ENCODE data around the gene DLG4. TPM values are rescaled to one million over a fixed set of nuclear protein-coding genes. Genes with fewer than 3 reads are reported as not detected.

The DLG4 gene
- total RNA-seq, 1 experiment from 2014 or later = 2.0 TPM

- Mint-ChIP-seq H3K36me3 (ENCODE audit: insufficient read depth, unreplicated experiment) (peaks cover 63% of the 10 kb centered on the region), H3K9me3 (ENCODE audit: low read depth, unreplicated experiment) (no peaks in the 10 kb centered on the region), H3K4me1 (ENCODE audit: low read depth, unreplicated experiment) (peaks cover 38% of the 10 kb centered on the region), H3K27ac (ENCODE audit: unreplicated experiment) (no peak overlapping the region), H3K27me3 (ENCODE audit: unreplicated experiment) (no peaks in the 10 kb centered on the region), H3K4me3 (ENCODE audit: low read depth, unreplicated experiment) (peak overlapping the region; percentile 82)
- TSS peak; percentile 20 for BruUV-seq (replicated peaks)
- TF ChIP-seq CTCF (IDR thresholded peaks at IDR 0.05; ENCODE audit: unreplicated experiment) = no peak
- DNase-seq = no peak
- CTCF ChIA-PET = interaction anchor here (0.8 kb wide), 1 partner anchor 1691 kb away, joined by 3 read pairs; no protein-coding TSS in a partner anchor
- intact Hi-C loops (cut with micrococcal nuclease; ENCODE audit: unreplicated experiment) = no loop called here
Measured at GRCh38 chr17:7232114-7232513, 12.5 kb upstream of the DLG4 start.

- no TSS peak for BruUV-seq (replicated peaks)
- TF ChIP-seq CTCF (IDR thresholded peaks at IDR 0.05; ENCODE audit: unreplicated experiment) = no peak
- intact Hi-C loops (cut with micrococcal nuclease; ENCODE audit: unreplicated experiment) = no loop called here
- Mint-ChIP-seq H3K27ac (ENCODE audit: unreplicated experiment) (peak overlapping the region; percentile 29), H3K4me1 (ENCODE audit: low read depth, unreplicated experiment) (peaks cover 17% of the 10 kb centered on the region), H3K36me3 (ENCODE audit: insufficient read depth, unreplicated experiment) (peaks cover 55% of the 10 kb centered on the region), H3K4me3 (ENCODE audit: low read depth, unreplicated experiment) (no peak overlapping the region), H3K27me3 (ENCODE audit: unreplicated experiment) (no peaks in the 10 kb centered on the region), H3K9me3 (ENCODE audit: low read depth, unreplicated experiment) (no peaks in the 10 kb centered on the region)
- CTCF ChIA-PET = no interaction called here
- DNase-seq = no peak
Measured at GRCh38 chr17:7229504-7229903, 9.9 kb upstream of the DLG4 start.

GRCh38 chr17:7228920-7229319 lies 9.3 kb upstream of the DLG4 start:
- H3K4me1 Mint-ChIP-seq (ENCODE audit: low read depth, unreplicated experiment) = peaks cover 17% of the 10 kb centered on the region
- no peaks in the 10 kb centered on the region for H3K27me3 Mint-ChIP-seq (ENCODE audit: unreplicated experiment)
- no TSS peak for BruUV-seq (replicated peaks)
- no peak for DNase-seq
- no peak overlapping the region for H3K27ac Mint-ChIP-seq (ENCODE audit: unreplicated experiment)
- CTCF ChIA-PET = no interaction called here
- TF ChIP-seq CTCF (IDR thresholded peaks at IDR 0.05; ENCODE audit: unreplicated experiment) = no peak
- intact Hi-C loops (cut with micrococcal nuclease; ENCODE audit: unreplicated experiment) = no loop called here
- no peaks in the 10 kb centered on the region for H3K9me3 Mint-ChIP-seq (ENCODE audit: low read depth, unreplicated experiment)
- H3K36me3 Mint-ChIP-seq (ENCODE audit: insufficient read depth, unreplicated experiment) = peaks cover 51% of the 10 kb centered on the region
- H3K4me3 Mint-ChIP-seq (ENCODE audit: low read depth, unreplicated experiment) = no peak overlapping the region

GRCh38 chr17:7226721-7227710 lies 7.4 kb upstream of the DLG4 start:
- H3K4me1 Mint-ChIP-seq (ENCODE audit: low read depth, unreplicated experiment) = peaks cover 11% of the 10 kb centered on the region
- TF ChIP-seq CTCF (IDR thresholded peaks at IDR 0.05; ENCODE audit: unreplicated experiment) = no peak
- H3K27me3 Mint-ChIP-seq (ENCODE audit: unreplicated experiment) = no peaks in the 10 kb centered on the region
- no peaks in the 10 kb centered on the region for H3K9me3 Mint-ChIP-seq (ENCODE audit: low read depth, unreplicated experiment)
- H3K27ac Mint-ChIP-seq (ENCODE audit: unreplicated experiment) = no peak overlapping the region
- intact Hi-C loops (cut with micrococcal nuclease; ENCODE audit: unreplicated experiment) = no loop called here
- no TSS peak for BruUV-seq (replicated peaks)
- CTCF ChIA-PET = no interaction called here
- H3K36me3 Mint-ChIP-seq (ENCODE audit: insufficient read depth, unreplicated experiment) = peaks cover 49% of the 10 kb centered on the region
- no peak overlapping the region for H3K4me3 Mint-ChIP-seq (ENCODE audit: low read depth, unreplicated experiment)
- no peak for DNase-seq

All from Calu3 (cell line).